HG03097 (cell line): ENCODE data around the gene N4BP2.

Source experiments
- ATAC-seq: cut with Tn5 transposase; IDR thresholded peaks from one replicate; pipeline ENCODE4 v1.9.1; 2021; ENCODE audit not compliant: unreplicated experiment, low FRiP score

N4BP2 gene

DNA sequence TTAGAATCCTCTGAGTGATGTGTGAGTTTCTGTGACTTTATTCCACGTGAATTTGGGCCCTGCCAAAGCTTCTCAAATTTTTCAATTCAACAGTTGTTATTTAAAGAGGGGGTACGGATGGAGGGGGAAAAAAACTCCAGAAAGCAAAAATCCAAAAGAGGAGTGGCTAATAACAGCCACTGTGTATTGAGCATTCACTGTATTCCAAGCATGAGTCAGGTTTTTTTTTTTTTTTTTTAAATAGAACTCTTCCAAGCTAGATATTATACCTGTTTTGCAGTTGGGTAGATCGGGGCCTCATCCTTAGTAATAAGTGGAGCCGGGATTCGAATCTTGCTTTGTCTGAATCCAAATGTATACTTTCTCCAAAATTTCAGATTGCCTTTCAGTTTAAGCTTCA lies 133.8 kb downstream of the N4BP2 start:
- no peak for ATAC-seq

DNA sequence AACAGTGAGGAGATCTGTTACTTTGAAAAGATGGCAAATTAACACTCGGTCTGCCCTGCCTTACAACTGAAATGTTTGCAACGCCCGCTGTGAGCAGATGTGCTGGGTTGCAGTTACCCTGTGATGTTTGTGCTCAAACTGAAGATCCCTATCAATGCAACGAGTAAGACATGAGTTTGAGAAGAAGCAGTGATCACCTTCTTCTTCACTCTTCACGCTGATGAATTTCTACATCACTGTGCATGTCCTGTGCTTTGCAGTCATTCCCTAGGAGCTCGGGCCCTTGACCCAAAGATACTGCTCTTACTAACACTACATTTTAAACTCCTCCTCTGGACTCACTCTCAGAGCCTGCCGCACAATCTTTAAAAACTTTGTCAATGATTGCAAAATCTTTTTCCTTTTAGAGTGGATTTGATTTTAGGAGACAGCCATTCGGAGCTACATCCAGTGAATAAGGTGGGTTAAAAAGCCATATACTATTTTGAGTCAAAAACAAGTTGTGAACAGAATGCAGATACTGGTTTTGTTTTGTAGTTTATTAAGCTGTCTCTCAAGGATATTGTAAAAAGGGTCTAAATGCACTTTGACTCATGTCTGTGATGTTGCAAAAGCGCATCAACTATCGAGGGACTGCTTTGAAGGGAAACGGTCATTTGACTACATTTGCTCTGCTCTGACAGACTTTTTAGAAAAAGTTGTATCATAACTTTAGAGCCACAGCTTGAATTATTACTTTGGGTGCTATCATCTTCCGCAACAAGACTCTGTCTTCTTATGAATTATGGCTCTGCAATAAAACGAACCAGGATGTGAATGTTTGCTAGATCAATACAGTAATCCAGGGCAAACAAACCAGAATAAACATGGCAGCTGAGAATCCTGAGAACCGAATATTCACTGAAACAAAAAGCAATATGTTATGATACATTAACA lies 134.5 kb downstream of the N4BP2 start:
- no peak for ATAC-seq

DNA sequence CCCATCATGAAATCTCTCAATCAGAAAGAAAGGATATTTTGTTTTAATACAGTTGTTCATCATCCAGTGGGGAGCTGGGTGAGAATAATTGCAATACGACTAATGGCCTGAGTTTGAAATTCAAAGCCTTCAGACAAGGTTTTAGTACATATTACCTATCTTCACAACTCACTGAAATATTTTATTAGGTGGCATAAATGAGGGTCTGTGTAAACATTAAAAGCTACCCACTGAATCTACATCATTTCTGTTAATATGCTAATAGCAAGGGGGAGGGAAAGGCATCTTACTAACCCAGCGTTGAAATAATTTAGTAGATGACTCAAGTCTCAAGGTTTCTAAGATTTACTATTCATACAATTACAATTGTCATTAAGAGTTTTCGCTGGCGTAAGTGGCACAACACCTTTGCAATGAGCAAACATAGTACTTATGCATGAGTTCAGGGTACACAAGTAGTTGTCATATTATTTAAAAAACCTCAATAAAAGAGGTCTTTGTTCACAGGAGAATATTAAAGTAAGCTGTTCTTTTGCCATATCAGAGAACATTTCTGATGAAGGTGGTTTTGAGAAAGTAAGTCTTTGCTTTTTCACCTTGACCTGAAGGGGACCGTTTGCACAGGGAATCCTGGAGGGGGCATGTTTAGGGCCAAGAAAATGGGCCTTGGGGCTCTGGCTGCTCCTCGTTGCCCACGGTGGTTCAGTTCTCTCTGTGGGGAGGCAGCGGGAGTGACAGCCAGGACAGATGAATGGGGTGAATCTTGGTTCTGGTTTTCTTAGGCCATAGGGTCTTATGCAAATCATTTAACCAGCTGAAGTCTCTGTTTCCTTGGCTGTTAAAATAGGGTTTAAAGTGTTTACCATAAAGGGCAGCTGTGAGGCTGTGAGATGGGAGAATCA lies 135.7 kb downstream of the N4BP2 start:
- ATAC-seq, result no peak

DNA sequence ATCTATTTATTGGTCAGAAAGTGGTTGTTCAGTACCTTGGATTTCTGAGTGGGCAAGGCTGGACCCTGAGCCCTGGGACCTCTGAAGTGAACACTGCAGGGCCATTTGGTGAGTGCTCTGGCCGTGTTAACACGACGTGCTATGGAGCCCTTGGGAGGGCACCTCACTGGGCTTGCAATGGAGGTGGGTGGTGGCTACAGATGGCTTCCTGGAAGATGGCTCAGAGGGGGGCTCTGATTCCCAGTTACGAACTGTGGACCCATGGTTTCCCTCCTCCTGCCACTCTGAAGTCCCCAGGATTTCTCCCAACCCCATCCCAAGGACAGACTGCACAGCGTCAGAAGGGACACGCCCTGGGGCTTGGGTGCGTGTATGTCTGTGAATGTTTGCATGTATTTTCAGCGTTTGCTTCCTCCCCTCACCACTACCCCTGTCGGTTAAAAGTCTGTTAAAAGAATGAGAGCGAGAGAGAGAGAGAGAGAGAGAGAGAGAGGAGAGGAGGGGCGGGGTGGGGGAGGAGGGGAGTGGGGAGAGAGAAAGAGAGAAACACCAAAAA lies 136.4 kb downstream of the N4BP2 start:
- ATAC-seq, result no peak

DNA sequence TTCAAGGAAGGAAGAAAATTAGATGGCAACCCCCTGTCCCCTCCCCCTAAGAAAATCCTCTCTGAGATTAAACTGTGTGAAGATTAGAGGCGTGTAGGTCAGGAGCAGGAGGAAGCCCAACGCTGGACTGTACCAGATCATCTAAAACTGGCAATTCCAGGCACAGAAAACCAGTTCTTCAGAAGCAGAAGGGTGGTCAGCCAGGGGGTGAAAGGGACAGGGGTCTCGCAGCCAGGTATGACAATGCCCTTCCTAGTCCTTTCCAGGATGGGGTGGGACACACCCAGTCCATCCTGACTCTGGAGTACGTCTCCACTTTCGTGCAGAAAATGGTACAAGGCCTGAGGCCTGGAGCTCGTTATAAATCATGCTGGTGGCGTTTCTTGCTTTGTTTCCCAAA lies 136.9 kb downstream of the N4BP2 start:
- ATAC-seq, result no peak

DNA sequence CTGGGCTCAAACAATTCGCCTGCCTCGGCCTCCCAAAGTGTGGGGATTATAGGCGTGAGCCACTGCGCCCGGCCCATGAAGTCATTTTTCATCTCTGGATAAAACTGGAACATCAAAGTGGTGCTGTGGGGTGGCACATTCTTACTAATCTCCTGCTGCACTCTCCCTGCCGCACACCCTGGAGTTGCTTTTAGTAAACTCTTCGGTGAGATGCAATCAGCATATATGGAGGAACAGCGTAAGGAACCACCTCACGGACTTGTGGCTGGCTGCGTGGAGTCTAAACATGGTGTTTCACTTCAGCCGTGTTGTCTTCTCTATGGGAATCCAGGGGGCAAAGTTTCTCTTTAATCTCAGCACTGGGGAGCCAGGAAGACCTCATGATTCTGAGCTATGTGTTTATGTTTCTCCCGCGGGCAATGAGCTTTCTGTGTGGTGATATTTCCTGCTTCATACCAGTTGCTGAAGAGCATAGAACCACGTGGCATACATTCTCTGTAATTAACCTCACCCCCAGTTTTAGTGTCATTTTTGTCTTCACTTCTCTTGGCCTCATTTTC lies 138.0 kb downstream of the N4BP2 start:
- no peak for ATAC-seq

DNA sequence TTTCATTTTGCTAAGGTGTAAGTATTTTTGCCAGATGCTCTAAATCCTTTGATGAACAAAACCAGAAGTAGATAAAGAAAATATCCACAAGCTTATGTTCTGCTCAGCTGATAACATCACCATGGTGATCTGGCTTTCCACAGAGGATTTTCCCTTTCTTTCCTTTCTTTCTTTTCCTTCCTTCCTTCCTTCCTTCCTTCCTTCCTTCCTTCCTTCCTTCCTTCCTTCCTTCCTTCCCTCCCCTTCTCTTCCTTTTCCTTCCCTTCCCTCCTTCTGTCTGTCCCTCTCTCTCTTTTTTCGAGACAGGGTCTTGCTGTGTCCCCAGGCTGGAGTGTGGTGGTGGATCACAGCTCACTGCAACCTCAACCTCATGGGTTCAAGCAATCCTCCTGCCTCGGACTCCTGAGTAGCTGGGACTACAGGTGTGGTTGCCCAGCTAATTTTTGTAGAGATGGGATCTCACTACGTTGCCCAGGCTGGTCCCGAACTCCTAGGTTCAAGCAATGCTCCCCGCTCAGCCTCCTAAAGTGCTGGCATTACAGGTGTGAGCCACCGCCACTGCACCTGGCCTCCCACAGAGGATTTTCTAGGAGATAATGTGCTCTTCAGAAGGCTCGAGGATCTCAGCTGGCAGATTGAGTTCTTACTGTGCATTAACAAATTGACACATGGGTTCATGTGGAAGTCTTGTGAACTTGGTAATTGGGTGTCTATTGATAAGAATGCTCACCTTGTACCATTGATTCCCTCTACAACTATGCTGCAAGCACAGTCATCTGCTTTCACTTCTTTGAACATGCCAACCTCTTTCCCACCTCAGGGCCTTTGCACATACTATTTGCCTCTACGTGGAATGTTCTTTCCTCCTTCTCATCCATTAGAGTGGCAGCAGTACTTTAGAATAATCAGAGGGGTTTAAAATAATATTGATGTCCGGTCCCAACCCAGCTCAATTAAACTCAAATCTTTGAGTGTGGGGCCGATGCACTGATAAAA lies 138.8 kb downstream of the N4BP2 start:
- ATAC-seq, result no peak

DNA sequence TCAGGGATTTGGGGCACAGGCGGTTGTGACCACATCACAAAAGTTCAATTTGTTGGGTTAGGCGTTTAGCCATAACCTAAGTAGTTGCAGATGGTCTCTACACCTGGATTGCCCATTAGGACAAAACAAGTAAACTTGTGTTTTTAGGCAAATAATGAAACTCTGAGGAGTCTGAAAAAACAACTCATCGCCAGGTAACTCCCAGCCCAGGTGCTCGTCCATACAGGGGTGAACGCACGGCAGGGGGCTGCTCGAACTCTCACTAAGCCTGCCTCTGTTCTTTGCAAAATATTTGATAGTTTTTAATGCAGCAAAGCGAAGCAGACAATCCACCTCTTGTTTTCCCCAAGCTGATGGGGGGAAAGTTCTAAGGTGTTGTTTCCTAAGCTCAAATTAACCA lies 139.6 kb downstream of the N4BP2 start:
- no peak for ATAC-seq

DNA sequence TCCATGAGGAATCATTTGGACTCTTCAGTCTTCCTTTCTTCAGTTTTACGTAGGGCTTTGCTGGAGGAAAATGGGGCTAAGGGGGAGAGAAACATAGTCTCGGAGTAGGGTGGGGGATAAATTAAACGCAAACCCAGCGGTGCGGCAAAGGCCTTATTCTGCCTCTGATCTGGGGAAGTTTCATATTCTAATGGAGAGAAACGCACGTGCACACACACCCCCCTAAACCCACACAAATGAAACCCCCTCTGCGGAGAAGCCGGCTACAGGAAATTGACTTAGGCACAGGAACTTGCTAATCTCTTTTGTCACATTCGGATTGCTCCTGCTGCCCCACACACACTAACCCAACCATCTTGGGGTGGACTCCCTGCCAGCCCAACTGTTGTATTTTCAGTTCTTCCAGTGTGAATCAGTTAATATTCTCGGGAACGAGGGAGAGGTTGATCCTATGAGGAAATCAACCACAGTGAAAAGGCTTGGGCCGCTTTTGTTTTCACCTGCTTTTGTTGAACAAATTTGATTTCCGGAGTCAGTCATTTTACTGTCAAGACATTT lies 140.2 kb downstream of the N4BP2 start, which contains the start of gene RHOH:
Gene RHOH, plus strand, starts transcription at position 308 of the 558 bp plus-strand sequence. CDS start 46,356 bp downstream, outside the sequence.
- peak; percentile 18 for ATAC-seq

DNA sequence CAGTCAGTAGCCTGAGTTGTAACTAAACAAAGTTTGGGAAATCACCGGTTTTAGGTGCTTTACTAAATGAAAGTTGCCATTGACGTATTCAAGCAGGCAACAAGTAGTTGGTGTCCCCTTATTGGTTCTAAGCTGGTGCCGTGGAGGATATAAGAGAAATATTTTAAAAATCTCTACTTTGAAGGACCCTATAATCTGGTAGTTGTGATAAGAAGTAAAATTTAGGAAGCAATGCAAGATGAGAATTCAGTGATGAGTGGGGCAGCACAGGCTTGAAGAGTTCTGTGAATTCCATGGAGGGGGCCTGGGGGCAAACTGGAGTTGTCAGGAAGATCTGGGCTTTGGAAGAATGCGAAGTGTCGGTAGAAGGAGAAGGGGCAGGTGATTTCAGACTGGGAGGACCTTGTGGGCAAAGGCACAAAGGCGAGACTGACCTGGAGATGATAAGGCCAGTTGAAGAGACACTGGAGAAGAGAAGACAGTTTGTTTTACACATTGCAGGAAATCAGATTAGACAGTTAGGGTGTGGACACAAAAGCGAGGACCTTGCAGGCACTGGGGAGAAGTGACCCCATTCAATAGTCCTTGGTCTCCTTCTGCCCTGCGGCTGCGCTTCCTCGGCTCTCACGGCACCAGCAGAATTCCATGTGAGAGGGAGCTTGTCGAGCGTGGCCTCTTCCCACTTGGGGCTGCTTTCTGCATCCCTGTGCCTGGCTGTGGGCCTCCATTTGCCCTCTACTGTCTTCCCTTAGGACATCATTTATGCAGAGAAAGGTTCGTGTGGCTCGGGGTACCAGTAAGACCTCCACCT lies 141.4 kb downstream of the N4BP2 start:
- ATAC-seq, result no peak

DNA sequence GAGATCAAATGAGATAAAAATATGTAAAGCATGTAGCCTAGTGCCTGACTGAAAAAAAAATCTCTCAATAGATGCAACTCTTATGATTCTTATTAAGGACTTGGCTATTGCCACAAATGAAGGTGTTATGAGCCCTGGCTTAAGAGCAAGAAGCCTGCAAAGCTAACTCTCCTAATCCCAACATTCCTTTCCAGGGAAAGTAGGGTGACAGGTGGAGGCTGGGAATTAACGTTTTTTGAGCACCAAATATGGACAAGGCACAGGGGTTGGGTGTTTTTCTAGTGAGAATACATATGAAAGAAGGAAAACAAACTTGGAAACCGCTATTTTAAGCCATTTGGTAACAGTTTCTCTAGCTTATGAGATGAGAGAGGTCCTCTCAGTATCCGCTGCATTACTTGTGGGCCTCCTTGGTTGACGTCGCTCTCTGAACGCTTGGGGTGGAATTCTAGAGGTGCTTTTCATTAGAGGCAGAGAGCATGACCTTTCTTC lies 142.6 kb downstream of the N4BP2 start:
- ATAC-seq, result no peak

DNA sequence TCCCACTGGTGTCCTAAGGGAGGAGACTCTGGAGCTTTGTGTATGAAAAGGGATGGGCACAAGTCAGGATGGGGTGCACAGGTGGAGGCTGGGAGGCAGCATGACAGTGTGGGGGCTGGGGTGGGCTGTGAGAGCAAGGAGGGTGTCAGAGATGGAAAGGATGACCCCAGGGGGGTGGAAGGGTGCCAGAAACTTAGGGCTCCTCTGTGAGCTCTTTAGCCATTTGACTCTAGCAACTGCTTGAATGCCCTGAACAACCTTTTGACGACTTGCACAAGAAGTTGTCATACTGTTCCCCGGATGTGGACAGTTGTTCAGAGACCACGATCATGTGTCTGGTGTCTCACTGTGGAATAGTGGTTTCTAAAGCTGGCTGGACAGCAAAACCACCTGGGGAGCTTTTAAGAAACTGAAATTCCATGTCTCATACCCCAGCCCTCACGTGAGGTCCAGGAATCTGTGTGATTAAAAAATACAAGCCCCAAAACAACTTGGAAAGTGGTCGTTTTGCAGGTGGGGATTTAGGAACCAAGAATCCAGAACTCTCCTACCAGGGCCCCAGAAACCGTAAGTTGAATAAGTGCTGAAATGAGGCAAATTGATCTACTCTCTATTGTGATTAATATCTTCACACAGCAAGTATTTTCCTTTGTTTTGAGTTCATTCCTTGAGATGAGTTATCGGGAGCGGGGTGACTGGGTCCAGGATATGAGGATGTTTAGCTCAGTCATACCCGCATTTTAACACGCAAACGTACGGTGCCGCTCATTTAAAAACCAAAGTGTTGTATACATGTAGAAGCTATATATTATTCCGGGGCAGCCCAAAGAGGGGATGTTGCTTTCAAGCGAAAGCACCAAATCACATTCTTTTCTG lies 143.6 kb downstream of the N4BP2 start:
- peak; percentile 49 for ATAC-seq

DNA sequence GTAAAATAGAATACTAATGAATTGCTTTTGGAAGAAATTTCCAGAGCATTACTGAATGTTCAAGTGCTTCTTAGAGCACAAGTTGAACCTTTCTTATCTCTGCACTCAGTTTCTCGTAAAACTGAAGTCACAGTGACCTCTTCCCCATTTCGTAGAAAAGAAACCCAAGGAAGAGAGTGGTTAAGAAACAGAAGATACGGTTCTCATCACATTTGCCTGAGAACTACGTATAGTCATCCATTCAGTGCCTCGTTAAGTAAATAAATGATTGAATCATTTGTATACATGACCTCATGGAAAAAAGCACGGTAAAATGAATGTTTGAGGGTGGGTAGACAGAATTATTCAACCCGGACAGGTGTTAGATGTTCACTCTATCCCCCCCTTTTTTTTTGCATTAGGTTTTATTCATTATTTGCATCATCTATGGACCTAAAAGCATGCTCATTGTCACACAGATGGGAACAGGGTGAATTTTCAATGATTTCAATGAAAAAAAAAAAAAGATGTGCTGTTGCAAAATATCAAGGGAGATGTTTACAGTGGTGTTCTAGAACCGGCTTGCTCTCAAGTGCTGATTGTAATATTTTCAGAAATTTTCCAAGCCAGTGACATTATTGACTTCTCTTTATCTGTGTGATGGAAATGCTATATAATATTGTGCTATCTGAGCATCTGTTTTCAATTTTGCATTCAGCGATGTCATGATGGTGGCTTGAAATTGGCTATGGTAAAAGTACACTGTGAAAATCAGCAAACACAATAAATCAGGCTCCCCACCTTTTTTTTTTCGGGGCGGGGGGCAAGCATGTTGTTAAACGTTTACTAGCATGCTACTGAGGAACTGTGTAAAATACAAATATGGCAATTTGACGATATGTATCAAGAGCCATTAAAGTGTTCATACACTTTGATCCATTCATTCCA lies 144.5 kb downstream of the N4BP2 start:
- ATAC-seq, result no peak

DNA sequence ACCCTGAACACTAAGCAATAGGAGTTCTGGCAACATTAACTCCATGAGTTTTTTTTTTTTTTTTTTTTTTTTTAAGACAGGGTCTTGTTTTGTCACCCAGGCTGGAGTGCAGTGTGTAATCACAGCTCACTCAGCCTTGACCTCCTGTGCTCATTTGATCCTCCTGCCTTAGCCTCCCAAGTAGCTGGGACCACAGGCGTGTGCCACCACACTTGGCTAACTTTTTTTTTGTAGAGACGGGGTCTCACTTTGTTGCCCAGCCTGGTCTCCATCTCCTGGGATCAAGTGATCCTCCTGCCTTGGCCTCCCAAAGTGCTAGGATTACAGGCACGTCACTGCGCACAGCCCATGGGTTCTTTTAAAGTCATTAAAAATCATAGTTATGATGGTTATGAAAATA lies 145.2 kb downstream of the N4BP2 start:
- ATAC-seq, result no peak

DNA sequence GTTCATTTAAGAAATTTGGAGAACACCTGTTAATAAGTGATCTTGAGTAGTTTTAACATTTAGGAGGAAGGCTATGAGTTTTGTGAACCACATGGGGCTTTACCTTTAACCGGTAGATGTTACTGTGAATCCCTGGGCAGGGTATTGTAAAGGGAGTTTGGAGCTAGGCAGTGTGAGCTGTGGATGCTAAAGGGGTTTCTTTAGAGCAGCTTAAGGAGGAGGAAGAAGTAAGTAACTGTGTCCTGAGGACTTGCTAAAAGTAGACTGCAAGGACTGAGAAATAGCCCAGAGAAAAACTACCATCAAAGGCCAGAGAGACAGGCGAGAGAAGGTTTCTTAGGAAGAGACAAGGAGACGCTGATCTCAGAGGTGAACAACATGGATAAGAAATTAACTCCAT lies 145.8 kb downstream of the N4BP2 start:
- no peak for ATAC-seq
